GM21526 (cell line): ENCODE results near the gene VASH2.
"Not testable (repeated sequence)": the region's sequence is repeated elsewhere in the genome, so short reads cannot be mapped to it uniquely, and the experiment has no call there.

Experiments
- ATAC-seq: cut with Tn5 transposase; IDR thresholded peaks from one replicate; pipeline ENCODE4 v1.9.1; 2021; ENCODE audit warnings: moderate library complexity; ENCODE audit not compliant: unreplicated experiment, low FRiP score

The VASH2 gene

GRCh38 chr1:212977781-212978645 is 27.7 kb downstream of the VASH2 start:
- ATAC-seq = peak; percentile 34

GRCh38 chr1:212979340-212980122 is 29.2 kb downstream of the VASH2 start:
- ATAC-seq = peak; percentile 76

GRCh38 chr1:212980123-212980785 is 29.9 kb downstream of the VASH2 start:
- no peak for ATAC-seq

- no peak for ATAC-seq
These were observed 30.7 kb downstream of the VASH2 start for GRCh38 chr1:212981025-212981495.

DNA sequence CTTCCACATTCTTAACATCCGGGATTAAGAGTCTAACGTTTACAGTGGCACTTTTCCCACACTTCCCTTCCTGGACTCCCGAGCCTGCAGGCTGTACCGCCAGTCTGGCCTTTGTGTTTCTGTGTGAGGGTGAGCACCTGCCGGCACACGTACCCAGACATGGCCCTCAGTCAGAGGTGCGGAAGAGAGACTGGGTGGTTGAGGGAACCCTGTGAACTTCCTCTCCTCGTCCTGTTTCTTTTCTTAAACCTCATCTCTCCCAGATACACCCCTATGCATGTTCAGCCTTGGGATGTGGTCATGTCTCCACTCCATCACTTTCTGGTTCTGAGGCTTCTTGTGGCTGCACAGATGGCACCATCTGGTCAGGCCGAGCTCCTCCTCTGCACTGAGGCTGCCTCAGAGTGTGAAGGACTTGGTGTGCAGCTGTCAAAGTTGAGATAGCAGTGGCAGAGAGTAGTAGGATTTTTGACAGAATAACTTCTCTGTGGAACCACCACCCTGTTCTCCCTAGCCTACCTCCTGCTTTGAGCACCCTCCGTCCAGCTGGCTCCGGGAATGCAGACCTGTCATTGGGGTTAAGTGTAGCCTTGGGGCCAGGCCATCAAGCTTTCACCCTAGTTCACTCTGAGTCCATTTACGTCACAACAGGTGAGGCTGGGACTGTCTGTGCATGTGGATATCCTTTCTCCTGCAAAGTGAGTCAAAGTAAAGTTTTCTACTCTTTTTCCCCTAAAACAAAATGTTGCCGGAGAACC is 31.4 kb downstream of the VASH2 start:
- peak; percentile 36 for ATAC-seq

GRCh38 chr1:212982430-212983152 is 32.2 kb downstream of the VASH2 start:
- no peak for ATAC-seq

- ATAC-seq = no peak
These were observed 33.1 kb downstream of the VASH2 start for GRCh38 chr1:212983482-212983881.

DNA sequence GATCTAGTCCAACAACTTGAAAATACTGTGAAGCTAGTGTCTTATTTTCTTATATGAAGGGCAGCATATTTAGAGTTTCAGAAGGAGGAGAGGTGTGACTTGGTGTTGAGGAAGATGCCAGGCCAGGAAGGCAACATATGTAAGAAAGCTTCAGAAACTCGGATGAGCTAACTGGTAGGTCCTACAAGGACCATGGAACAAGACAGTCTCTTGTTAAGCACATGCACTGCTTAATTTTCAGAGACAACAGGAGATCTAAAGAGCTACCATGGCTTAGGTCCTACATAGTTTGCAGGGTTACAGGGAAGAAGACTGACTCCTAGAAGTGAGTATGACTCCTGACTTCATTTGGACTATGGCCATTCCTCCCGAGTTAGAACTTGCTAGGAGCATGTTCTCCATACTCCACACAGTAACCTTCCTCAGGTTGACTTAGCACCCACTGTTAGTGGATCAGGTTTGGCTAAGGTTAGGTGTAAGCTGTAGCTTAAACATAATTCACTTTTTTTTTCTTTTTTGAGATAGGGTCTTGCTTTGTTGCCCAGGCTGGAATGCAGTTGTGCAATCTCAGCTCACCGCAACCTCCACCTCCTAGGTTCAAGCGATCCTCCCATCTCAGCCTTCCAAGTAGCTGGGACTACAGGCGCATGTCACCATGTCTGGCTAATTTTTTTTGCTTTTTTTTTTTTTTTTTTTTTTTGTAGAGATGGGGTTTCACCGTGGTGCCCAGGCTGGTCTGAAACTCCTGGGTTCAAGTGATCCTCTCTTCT is 34.4 kb downstream of the VASH2 start:
- no peak for ATAC-seq

DNA sequence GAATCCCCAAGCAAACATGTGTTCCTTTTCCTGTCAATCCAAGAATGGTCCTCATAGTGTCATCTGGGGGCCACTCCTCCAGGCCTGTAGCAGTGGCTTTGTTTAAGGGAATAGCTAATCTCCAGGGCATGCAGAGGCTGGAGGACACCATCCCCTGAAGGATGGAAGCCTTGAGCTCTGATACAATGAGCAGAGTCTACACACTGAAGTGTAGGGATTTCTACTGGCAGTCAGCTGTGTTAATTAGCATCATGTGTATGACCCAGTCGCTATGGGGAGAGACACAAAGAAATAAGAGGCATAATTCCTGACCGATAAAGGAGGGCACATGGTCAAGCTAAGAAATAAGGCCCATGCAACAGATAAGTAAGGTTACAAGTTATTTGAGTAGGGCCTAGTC is 36.2 kb downstream of the VASH2 start:
- no peak for ATAC-seq

DNA sequence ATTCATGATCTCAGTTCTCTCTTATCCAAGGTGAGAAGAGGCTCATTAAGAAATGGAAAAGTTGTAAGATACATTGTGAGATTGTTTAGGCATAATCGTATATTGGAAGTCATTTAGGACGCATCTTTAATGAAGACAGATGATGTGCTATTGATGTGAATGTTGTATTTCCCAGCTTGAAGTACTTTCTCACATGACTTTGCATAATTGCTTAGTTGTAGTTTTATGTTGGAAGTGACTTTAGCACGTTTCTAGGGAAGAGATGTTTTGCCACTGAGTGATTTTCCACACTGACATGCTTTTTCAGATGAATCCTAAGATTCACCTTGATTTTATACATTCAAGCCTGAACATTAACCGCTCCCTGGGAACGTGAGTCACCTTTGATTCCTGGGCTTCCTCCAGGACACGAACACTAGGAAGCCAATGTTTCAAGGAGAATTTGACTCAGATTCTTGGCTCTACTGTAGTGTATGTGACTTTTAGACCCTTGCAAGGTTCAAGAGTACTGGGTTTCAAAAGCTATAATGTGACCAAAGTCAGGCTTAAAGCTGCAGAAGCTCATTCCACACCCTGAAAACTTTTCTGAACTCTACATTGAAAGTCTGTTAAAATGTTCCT is 37.5 kb downstream of the VASH2 start:
- ATAC-seq = no peak

GRCh38 chr1:212990276-212990675 is 39.9 kb downstream of the VASH2 start:
- ATAC-seq = no peak

- ATAC-seq = not testable (repeated sequence)
These were observed 43.6 kb downstream of the VASH2 start for GRCh38 chr1:212993960-212994359.

- no peak for ATAC-seq
These were observed 44.6 kb downstream of the VASH2 start for GRCh38 chr1:212994926-212995325.

- no peak for ATAC-seq
These were observed 52.9 kb downstream of the VASH2 start for GRCh38 chr1:213003256-213003655.

DNA sequence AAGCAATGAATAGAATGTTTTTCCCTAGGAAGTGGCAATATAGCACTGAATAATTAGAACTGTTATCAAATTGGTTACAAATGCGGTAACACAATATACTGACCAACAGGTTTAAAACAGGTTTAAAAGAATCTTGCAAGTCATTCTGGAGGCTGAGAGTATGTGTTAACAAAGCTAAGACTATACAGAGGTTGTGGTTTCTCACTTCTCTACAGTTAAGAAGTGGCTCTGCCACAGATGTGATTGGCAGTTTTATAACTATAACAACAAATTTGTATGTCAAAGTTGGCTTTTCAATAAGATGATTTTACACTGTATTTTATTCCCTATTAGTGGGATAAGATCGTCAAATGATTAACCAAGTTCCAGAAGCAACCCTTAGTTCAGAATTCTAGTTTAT is 58.2 kb downstream of the VASH2 start:
- peak; percentile 67 for ATAC-seq

- ATAC-seq = no peak
These were observed 64.3 kb downstream of the VASH2 start for GRCh38 chr1:213014642-213015041.

DNA sequence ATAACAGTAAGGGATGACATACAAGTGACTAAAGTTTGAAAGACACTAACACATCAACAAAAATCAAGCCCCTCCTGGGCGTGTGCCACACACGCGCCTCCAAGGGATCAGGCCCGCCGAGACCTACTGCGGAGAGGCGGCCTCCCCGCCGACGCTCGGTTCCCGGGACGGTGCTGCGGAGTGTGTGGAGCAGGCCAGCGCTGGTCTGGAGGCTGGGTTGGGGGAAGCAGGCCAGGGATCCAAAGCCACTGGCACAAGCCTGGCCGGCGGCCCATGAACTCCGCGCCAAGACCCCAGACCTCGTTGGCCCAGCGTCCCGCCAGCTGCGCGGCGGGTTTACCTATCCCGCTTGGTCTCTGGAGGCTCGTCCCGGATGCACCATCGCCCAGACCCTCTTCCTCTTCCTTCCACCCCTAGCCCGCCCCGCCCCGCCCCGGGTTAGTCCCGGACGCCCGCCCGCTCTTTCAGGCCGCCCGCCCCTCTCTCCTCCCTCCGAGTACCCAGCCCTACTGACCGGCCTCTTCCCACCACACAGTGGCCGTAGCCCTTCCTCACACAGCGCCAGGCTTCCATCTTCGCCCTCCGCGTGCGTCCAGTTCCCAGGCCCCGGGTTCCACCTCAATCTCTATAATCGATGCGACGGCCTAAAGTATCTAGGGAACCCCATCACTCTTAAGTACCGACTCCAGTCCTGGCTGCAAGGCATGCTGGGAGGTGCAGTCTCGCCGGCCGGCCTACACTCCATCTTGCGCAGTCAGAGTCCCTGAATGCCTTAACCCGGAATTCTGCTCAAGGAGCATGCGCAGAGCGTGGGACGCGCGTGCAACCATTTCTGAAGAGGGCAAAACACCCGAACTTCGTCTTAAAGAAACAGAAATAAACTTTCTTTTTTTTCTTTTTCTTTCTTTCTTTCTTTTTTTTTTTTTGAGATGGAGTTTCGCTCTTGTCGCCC is 65.0 kb downstream of the VASH2 start, which contains the start of gene ANGEL2:
Gene ANGEL2, minus strand, starts transcription at position 769 of the 952 bp plus-strand sequence. Its CDS starts 196 bp downstream, at position 573.
- peak; percentile 88 for ATAC-seq
